Mammary epithelial cell (primary cell): Measurements from ENCODE around the gene CTNND1.
"Not testable (repeated sequence)": the region's sequence is repeated elsewhere in the genome, so short reads cannot be mapped to it uniquely, and the experiment has no call there.

ENCODE experiments used
- CTCF ChIP-seq, 2 donors: IDR thresholded peaks in 1 of 2; conservative IDR thresholded peaks in 1 of 2; 2 replicates each; pipeline ENCODE4 v1.5.1; 2011 to 2012; ENCODE audit warnings: inconsistent platforms in 2 of 2, low read length in 2 of 2, mild to moderate bottlenecking in 2 of 2, control low read depth in 1 of 2, low read depth in 1 of 2; ENCODE audit not compliant: insufficient read depth in 1 of 2; ENCODE audit errors: extremely low read depth in 1 of 2
- EZH2 ChIP-seq: IDR thresholded peaks from 2 replicates; pipeline ENCODE4 v1.6.1; 2012; ENCODE audit warnings: low read length, inconsistent platforms, borderline replicate concordance

- TF ChIP-seq CTCF (conservative IDR thresholded peaks at IDR 0.05 in 1 of 2, IDR thresholded peaks at IDR 0.05 in 1 of 2; ENCODE audit: extremely low read depth in 1 of 2, insufficient read depth in 1 of 2, low read depth in 1 of 2, low read length in 2 of 2); EZH2: not testable (repeated sequence)
Measured at GRCh38 chr11:57716726-57717125, 44.9 kb upstream of the CTNND1 start.
